Omental fat pad (tissue), 4 donors: ENCODE measurements around the gene RRM2. TPM values are rescaled to one million over a fixed set of nuclear protein-coding genes. Genes with fewer than 3 reads are reported as not detected.

Source experiments
- ATAC-seq: fragments of 150-250 bp; one replicate; pipeline ENCODE4 v1.9.1; 2016; ENCODE audit warnings: mild to moderate bottlenecking, moderate library complexity; ENCODE audit not compliant: low FRiP score
- DNase-seq: peaks from one replicate; pipeline ENCODE4 v3.0.0-alpha.2; 2019; ENCODE audit warnings: low spot score
- CTCF ChIP-seq, 3 donors: fragments of 450-650 bp; IDR thresholded peaks; one replicate each; pipeline ENCODE4 v1.5.1; 2016 to 2017; ENCODE audit warnings: antibody characterized with exemption in 3 of 3, mild to moderate bottlenecking in 3 of 3, moderate library complexity in 2 of 3
- total RNA-seq, 4 donors: library from RNA; depleted of rRNA; stranded (reverse); fragments of >200 nt; gene quantifications; one replicate each; pipeline ENCODE4 v1.1.0, GENCODE V29; 2016

RRM2 gene
- total RNA-seq, 4 donors from 2014 or later, result 0.46 to 9.8 (median 1.5) TPM

- ATAC-seq, result no peak
- no peak for DNase-seq
- no peak for TF ChIP-seq CTCF (IDR thresholded peaks at IDR 0.05)
Measured at GRCh38 chr2:10129490-10129889, 7.0 kb downstream of the RRM2 start.

GRCh38 chr2:10132043-10132575 is 9.6 kb downstream of the RRM2 start:
- no peak for DNase-seq
- TF ChIP-seq CTCF (IDR thresholded peaks at IDR 0.05), result no peak
- ATAC-seq, result no peak

- no peak for TF ChIP-seq CTCF (IDR thresholded peaks at IDR 0.05)
- ATAC-seq (no peak), DNase-seq (no peak)
Measured at GRCh38 chr2:10132596-10132995, 10.1 kb downstream of the RRM2 start.

- TF ChIP-seq CTCF (IDR thresholded peaks at IDR 0.05), result no peak
- no peak for ATAC-seq
- DNase-seq, result no peak
Measured at GRCh38 chr2:10132996-10133647, 10.6 kb downstream of the RRM2 start.

- no peak for ATAC-seq
- DNase-seq, result no peak
Measured at GRCh38 chr2:10135296-10136089, 13.0 kb downstream of the RRM2 start.

More at GRCh38 chr2:10135296-10136089, 13.0 kb downstream of the RRM2 start:
- TF ChIP-seq CTCF (IDR thresholded peaks at IDR 0.05), result no peak
